Stomach smooth muscle (tissue), 2 donors: ENCODE measurements around the gene SGCA.

ENCODE experiments used
- H3K27ac ChIP-seq: one replicate; pipeline ENCODE4 v1.7.0; 2013; ENCODE audit warnings: mild to moderate bottlenecking, low read length, inconsistent platforms
- H3K27me3 ChIP-seq, 2 donors: one replicate each; pipeline ENCODE4 v1.7.0; 2013; ENCODE audit warnings: low read length in 2 of 2; ENCODE audit not compliant: insufficient read depth in 2 of 2, control insufficient read depth in 1 of 2
- H3K36me3 ChIP-seq, 2 donors: one replicate each; pipeline ENCODE4 v1.7.0; 2013; ENCODE audit warnings: low read length in 2 of 2; ENCODE audit not compliant: control insufficient read depth in 2 of 2, insufficient read depth in 2 of 2
- H3K4me1 ChIP-seq: one replicate; pipeline ENCODE4 v1.7.0; 2013; ENCODE audit warnings: low read length; ENCODE audit not compliant: control insufficient read depth, insufficient read depth
- H3K4me3 ChIP-seq, 2 donors: one replicate each; pipeline ENCODE4 v1.7.0; 2013; ENCODE audit warnings: low read length in 2 of 2
- H3K9ac ChIP-seq, 2 donors: one replicate each; pipeline ENCODE4 v1.7.0; 2013; ENCODE audit warnings: low read length in 2 of 2, mild to moderate bottlenecking in 1 of 2
- H3K9me3 ChIP-seq, 2 donors: one replicate each; pipeline ENCODE4 v1.7.0; 2013; ENCODE audit warnings: low read length in 2 of 2; ENCODE audit not compliant: control insufficient read depth in 2 of 2
- donor health status: healthy.
- donor health status: Pancreatic carcinoma.

SGCA gene

GRCh38 chr17:50165867-50166517 lies at the start of gene SGCA:
SGCA (plus strand) TSS chr17:50166005; CDS start chr17:50166041, 36 bp downstream.
- H3K9ac ChIP-seq: peak within 1 kb of the TSS; percentile 53 to 84
- no peaks in the 10 kb centered on the region for H3K27me3 ChIP-seq
- no peaks in the 10 kb centered on the region for H3K9me3 ChIP-seq
- H3K36me3 ChIP-seq: peaks cover 0 to 4% of the 10 kb centered on the region in 2 donors
- peak within 1 kb of the TSS; percentile 90 for H3K27ac ChIP-seq
- H3K4me1 ChIP-seq: peaks cover 58% of the 10 kb centered on the region
- H3K4me3 ChIP-seq: peak within 1 kb of the TSS; percentile 6 to 76

DNA sequence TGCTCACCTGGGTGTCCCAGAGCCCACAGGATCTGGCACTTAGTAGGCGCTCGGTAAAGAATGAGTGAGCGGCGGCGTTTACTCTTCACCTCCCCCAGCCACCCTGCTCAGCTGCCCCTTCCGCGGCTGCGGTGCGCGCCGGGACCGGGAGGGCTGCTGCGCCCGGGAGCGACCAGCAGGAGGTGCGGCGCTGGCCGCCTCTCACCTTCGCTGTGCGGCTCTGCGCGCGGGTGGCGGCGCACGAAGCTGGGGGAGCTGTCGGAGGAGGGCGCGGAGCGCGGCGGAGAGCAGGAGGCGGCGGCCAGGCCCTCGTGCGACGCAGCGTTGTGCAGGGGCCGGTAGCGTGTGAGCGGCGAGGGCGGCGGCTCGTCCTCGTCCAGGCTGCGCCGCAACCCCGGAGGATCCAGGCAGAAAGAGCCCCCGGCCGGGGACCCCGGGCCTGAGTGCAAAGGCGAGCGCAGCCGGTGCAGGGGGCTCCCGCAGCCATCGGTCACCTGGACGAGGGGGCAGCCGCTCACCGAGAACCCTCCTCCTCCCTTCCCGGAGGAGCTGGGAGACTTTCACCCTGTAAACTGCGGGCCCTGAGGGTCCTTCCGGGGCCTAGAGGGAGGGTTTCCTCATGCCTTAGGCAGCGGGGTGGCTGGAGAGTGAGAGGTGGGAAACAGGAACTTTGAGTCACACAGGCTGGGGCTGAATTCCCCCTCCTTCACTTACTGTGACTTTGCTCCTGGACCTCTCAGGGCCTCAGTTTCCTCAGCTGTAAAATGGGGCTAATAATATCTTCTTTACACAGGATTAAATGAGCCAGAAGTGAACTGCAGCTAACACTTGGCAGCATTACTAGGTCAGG lies 48.4 kb upstream of the SGCA start:
- Histone ChIP-seq H3K9ac (peak overlapping the region in 1 of 2 donors; percentile 13), H3K4me3 (peak overlapping the region in 1 of 2 donors; percentile 55), H3K36me3 (no peaks in the 10 kb centered on the region), H3K4me1 (peaks cover 37% of the 10 kb centered on the region), H3K9me3 (no peaks in the 10 kb centered on the region), H3K27ac (peak overlapping the region; percentile 49), H3K27me3 (peaks cover 0 to 8% of the 10 kb centered on the region in 2 donors)

GRCh38 chr17:50118076-50118827 lies 47.6 kb upstream of the SGCA start:
- Histone ChIP-seq H3K27ac (peak overlapping the region; percentile 49), H3K9ac (no peak overlapping the region), H3K27me3 (peaks cover 0 to 8% of the 10 kb centered on the region in 2 donors), H3K4me1 (peaks cover 31% of the 10 kb centered on the region), H3K4me3 (no peak overlapping the region), H3K36me3 (no peaks in the 10 kb centered on the region), H3K9me3 (no peaks in the 10 kb centered on the region)

- Histone ChIP-seq H3K4me3 (no peak overlapping the region), H3K27me3 (peaks cover 0 to 8% of the 10 kb centered on the region in 2 donors), H3K36me3 (no peaks in the 10 kb centered on the region)
These were observed 47.0 kb upstream of the SGCA start for GRCh38 chr17:50118828-50119218.

GRCh38 chr17:50120475-50121253 lies 45.1 kb upstream of the SGCA start:
- H3K27ac ChIP-seq: no peak overlapping the region
- no peak overlapping the region for H3K9ac ChIP-seq
- H3K27me3 ChIP-seq: peaks cover 0 to 8% of the 10 kb centered on the region in 2 donors
- H3K4me3 ChIP-seq: no peak overlapping the region
- H3K36me3 ChIP-seq: no peaks in the 10 kb centered on the region
- peaks cover 25% of the 10 kb centered on the region for H3K4me1 ChIP-seq
- H3K9me3 ChIP-seq: no peaks in the 10 kb centered on the region

More at GRCh38 chr17:50118828-50119218, 47.0 kb upstream of the SGCA start:
- no peak overlapping the region for H3K9ac ChIP-seq
- no peaks in the 10 kb centered on the region for H3K9me3 ChIP-seq
- peaks cover 30% of the 10 kb centered on the region for H3K4me1 ChIP-seq
- no peak overlapping the region for H3K27ac ChIP-seq

DNA sequence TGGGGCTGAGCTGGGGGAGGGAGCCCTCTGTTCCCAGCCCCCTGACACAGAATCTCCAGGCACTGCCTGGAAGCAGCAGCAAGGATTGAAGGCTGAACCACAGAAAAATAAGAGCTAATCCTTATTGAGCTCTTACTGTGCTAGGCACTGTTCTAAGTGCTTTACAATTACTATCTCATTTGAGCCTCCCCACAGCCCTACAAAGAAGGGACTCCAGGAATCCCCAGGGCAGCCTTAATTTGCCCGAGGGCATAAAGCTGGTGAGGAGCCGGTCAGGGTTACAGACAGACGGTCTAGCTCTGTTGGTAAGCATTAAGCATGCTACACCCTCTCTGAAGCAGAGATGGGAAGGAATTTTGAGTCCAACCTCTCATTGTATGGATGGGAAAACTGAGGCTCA lies 42.9 kb upstream of the SGCA start:
- H3K4me1 ChIP-seq: peaks cover 15% of the 10 kb centered on the region
- H3K9ac ChIP-seq: no peak overlapping the region
- no peaks in the 10 kb centered on the region for H3K36me3 ChIP-seq
- peak overlapping the region; percentile 53 for H3K27ac ChIP-seq
- no peaks in the 10 kb centered on the region for H3K27me3 ChIP-seq
- H3K4me3 ChIP-seq: no peak overlapping the region
- H3K9me3 ChIP-seq: no peaks in the 10 kb centered on the region

DNA sequence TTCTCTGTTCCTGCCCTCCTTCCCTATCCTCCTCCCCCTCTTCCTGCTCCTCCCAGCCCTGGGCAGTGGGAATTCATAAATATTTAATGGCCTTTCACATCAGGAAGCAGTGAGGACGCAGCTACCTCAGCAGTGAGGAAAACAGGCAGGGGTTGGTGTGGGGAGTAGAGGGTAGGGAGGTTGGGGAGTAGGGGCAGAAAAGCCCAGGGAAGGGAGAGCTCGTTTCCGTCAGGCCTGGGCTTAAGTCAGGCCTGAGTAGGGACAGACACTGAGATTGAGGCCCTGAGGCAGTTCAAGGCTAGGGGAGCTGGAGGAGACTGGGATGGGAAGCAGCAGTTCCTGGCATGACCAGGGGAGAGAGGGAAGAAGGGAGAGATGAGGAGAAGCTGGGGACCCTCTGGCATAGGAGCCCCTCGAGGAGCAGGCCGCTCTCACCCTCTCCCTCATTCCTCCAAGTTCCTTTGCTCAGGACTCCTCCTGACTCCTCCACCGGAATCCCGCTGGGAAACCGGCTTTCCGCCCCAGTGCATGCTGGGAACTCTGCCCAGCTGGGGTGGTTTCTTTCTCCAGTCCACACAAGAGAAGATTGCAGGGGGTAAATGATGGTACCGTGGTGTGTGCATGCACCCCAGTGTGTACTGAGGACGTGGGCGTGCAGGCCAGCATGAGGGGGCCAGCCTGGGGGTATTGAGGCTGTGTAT lies 42.0 kb upstream of the SGCA start:
- peaks cover 11% of the 10 kb centered on the region for H3K4me1 ChIP-seq
- H3K9ac ChIP-seq: peak overlapping the region in 1 of 2 donors; percentile 58
- peak overlapping the region; percentile 53 for H3K27ac ChIP-seq
- H3K9me3 ChIP-seq: no peaks in the 10 kb centered on the region
- no peaks in the 10 kb centered on the region for H3K36me3 ChIP-seq
- H3K4me3 ChIP-seq: no peak overlapping the region
- H3K27me3 ChIP-seq: peaks cover under 1 to 4% of the 10 kb centered on the region in 2 donors

GRCh38 chr17:50125420-50125997 lies 40.3 kb upstream of the SGCA start:
- Histone ChIP-seq H3K4me1 (peaks cover 17% of the 10 kb centered on the region), H3K4me3 (no peak overlapping the region), H3K27ac (no peak overlapping the region), H3K9me3 (no peaks in the 10 kb centered on the region), H3K9ac (no peak overlapping the region), H3K36me3 (no peaks in the 10 kb centered on the region), H3K27me3 (peaks cover 2 to 14% of the 10 kb centered on the region in 2 donors)

GRCh38 chr17:50127697-50128361 lies 38.0 kb upstream of the SGCA start:
- H3K9ac ChIP-seq: no peak overlapping the region
- H3K36me3 ChIP-seq: no peaks in the 10 kb centered on the region
- peaks cover 28% of the 10 kb centered on the region for H3K4me1 ChIP-seq

More at GRCh38 chr17:50127697-50128361, 38.0 kb upstream of the SGCA start:
- no peak overlapping the region for H3K27ac ChIP-seq
- H3K9me3 ChIP-seq: no peaks in the 10 kb centered on the region
- H3K4me3 ChIP-seq: no peak overlapping the region
- H3K27me3 ChIP-seq: peaks cover 2 to 14% of the 10 kb centered on the region in 2 donors
